Panc1 (cell line): ENCODE data around the gene RORC. TPM values are rescaled to one million over a fixed set of nuclear protein-coding genes. Genes with fewer than 3 reads are reported as not detected.

Experiments
- ATAC-seq: fragments of 200-7000 bp; cut with Tn5 transposase; 2 replicates; pipeline ENCODE4 v1.9.1; 2020; ENCODE audit warnings: mild to moderate bottlenecking, moderate library complexity
- BruUV-seq: library from RNA; stranded (reverse); fragments of 400-500 nt; replicated peaks from 2 replicates; lab custom pipeline; 2021; lab: Mats Ljungman, UMichigan
- CTCF ChIA-PET: fragments of 300-600 bp; sonication (Branson Sonifier 250); formaldehyde crosslinking; loops from one replicate; lab custom pipeline; 2022; ENCODE audit warnings: antibody characterized with exemption; lab: Charles Lee
- POLR2A ChIA-PET: fragments of 300-600 bp; sonication (Branson Sonifier 250); formaldehyde crosslinking; loops from one replicate; lab custom pipeline; 2022; ENCODE audit warnings: antibody characterized with exemption; lab: Charles Lee
- DNase-seq: peaks from one replicate; pipeline ENCODE4 v3.0.0-alpha.2; 2010; ENCODE audit warnings: low read depth, low spot score
- H3K27ac ChIP-seq: 2 replicates; pipeline ENCODE4 v1.5.1; 2011; ENCODE audit warnings: mild to moderate bottlenecking, low read length, inconsistent platforms
- H3K27me3 ChIP-seq: fragments of 200-500 bp; sonication (Bioruptor generic); 2 replicates; pipeline ENCODE4 v1.6.0; 2014; ENCODE audit warnings: low read length, inconsistent platforms; ENCODE audit not compliant: control insufficient read depth, insufficient read depth
- H3K36me3 ChIP-seq: fragments of 200-500 bp; sonication (Bioruptor generic); 2 replicates; pipeline ENCODE4 v1.5.1; 2014; ENCODE audit warnings: inconsistent platforms, mild to moderate bottlenecking, low read length, moderate library complexity; ENCODE audit not compliant: control insufficient read depth, insufficient read depth
- H3K4me1 ChIP-seq: 2 replicates; pipeline ENCODE4 v1.5.1; 2011; ENCODE audit warnings: inconsistent platforms, mild to moderate bottlenecking, low read length, moderate library complexity; ENCODE audit not compliant: control insufficient read depth, insufficient read depth
- H3K4me3 ChIP-seq, 2 experiments: 2 replicates each; pipeline ENCODE4 v1.5.1; 2011 to 2012; ENCODE audit warnings: low read depth in 2 of 2, low read length in 2 of 2, mild to moderate bottlenecking in 2 of 2, inconsistent platforms in 1 of 2, moderate library complexity in 1 of 2
- H3K9me3 ChIP-seq: fragments of 200-500 bp; sonication (Bioruptor generic); 2 replicates; pipeline ENCODE4 v1.5.1; 2014; ENCODE audit warnings: low read depth, mild to moderate bottlenecking, inconsistent platforms, low read length, moderate library complexity; ENCODE audit not compliant: control insufficient read depth, insufficient read depth
- POLR2AphosphoS5 ChIP-seq: IDR thresholded peaks from 2 replicates; pipeline ENCODE4 v1.6.1; 2012; ENCODE audit warnings: mild to moderate bottlenecking, low read depth, low read length, moderate library complexity
- SIN3A ChIP-seq: IDR thresholded peaks from 2 replicates; pipeline ENCODE4 v1.6.1; 2012; ENCODE audit warnings: low read depth, mild to moderate bottlenecking, low read length, moderate library complexity, borderline replicate concordance; ENCODE audit not compliant: insufficient read depth
- TCF7L2 ChIP-seq: IDR thresholded peaks from 2 replicates; pipeline ENCODE4 v1.6.1; 2011; ENCODE audit warnings: mild to moderate bottlenecking, low read depth, low read length, inconsistent platforms
- in situ Hi-C: cut with HindIII; loops from 2 replicates; pipeline ENCODE4 v1.10.0; 2016; ENCODE audit warnings: low sequenced_read_pairs, low pct_unique_long_range_greater_than_20kb
- intact Hi-C: fragments of 100-400 bp; cut with micrococcal nuclease; formaldehyde crosslinking; loops from one replicate; pipeline ENCODE4 v1.10.0; 2022; ENCODE audit not compliant: unreplicated experiment
- total RNA-seq: library from RNA; stranded (reverse); gene quantifications from one replicate; pipeline ENCODE4 v1.2.1, GENCODE V29; 2021; ENCODE audit not compliant: unreplicated experiment
- TF ChIP-seq, protein P1 (sequence below): fragments of 450-650 bp; IDR thresholded peaks from 2 replicates; pipeline ENCODE4 v1.5.1; 2017; ENCODE audit warnings: mild to moderate bottlenecking
- TF ChIP-seq, protein P2 (sequence below), 2 experiments: IDR thresholded peaks; 2 replicates each; pipeline ENCODE4 v1.6.1; 2011 to 2012; ENCODE audit warnings: low read depth in 2 of 2, control low read depth in 1 of 2, low read length in 1 of 2, mild to moderate bottlenecking in 1 of 2, moderate library complexity in 1 of 2; ENCODE audit not compliant: insufficient read depth in 1 of 2

RORC gene
- total RNA-seq, 1 experiment from 2014 or later = not detected

DNA sequence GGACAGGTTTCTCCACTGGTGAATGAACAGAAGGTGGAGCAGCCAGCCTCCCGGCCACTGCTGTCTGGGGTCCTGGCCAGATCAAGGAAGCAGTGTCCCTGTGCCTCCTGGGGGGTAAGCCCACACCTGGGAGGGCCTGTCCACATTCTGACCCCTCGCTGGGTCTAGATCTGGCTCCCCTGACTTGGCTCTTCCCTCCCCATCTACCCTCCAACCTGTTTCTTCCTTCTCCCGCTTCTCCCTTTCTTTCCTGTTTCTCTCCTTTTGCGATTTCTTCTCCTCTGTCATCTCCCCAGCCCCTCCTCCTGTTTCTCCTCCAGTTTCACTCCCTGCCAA is 378 bp downstream of the RORC start:
- DNase-seq (no peak), ATAC-seq (no peak)
- no peak for TF ChIP-seq TCF7L2
- no peak for TF ChIP-seq POLR2AphosphoS5
- TF ChIP-seq SIN3A = no peak
- TF ChIP-seq, protein P1, sequence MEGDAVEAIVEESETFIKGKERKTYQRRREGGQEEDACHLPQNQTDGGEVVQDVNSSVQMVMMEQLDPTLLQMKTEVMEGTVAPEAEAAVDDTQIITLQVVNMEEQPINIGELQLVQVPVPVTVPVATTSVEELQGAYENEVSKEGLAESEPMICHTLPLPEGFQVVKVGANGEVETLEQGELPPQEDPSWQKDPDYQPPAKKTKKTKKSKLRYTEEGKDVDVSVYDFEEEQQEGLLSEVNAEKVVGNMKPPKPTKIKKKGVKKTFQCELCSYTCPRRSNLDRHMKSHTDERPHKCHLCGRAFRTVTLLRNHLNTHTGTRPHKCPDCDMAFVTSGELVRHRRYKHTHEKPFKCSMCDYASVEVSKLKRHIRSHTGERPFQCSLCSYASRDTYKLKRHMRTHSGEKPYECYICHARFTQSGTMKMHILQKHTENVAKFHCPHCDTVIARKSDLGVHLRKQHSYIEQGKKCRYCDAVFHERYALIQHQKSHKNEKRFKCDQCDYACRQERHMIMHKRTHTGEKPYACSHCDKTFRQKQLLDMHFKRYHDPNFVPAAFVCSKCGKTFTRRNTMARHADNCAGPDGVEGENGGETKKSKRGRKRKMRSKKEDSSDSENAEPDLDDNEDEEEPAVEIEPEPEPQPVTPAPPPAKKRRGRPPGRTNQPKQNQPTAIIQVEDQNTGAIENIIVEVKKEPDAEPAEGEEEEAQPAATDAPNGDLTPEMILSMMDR = no peak
- TF ChIP-seq, protein P2, sequence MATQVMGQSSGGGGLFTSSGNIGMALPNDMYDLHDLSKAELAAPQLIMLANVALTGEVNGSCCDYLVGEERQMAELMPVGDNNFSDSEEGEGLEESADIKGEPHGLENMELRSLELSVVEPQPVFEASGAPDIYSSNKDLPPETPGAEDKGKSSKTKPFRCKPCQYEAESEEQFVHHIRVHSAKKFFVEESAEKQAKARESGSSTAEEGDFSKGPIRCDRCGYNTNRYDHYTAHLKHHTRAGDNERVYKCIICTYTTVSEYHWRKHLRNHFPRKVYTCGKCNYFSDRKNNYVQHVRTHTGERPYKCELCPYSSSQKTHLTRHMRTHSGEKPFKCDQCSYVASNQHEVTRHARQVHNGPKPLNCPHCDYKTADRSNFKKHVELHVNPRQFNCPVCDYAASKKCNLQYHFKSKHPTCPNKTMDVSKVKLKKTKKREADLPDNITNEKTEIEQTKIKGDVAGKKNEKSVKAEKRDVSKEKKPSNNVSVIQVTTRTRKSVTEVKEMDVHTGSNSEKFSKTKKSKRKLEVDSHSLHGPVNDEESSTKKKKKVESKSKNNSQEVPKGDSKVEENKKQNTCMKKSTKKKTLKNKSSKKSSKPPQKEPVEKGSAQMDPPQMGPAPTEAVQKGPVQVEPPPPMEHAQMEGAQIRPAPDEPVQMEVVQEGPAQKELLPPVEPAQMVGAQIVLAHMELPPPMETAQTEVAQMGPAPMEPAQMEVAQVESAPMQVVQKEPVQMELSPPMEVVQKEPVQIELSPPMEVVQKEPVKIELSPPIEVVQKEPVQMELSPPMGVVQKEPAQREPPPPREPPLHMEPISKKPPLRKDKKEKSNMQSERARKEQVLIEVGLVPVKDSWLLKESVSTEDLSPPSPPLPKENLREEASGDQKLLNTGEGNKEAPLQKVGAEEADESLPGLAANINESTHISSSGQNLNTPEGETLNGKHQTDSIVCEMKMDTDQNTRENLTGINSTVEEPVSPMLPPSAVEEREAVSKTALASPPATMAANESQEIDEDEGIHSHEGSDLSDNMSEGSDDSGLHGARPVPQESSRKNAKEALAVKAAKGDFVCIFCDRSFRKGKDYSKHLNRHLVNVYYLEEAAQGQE (IDR thresholded peaks at IDR 0.05; ENCODE audit: insufficient read depth in 1 of 2, low read depth in 2 of 2, low read length in 1 of 2) = no peak
- ChIA-PET CTCF (interaction anchor here (0.7 kb wide), 1 partner anchor 194 kb away, joined by 6 read pairs; no protein-coding TSS in a partner anchor), POLR2A (no interaction called here)
- in situ Hi-C loops = no loop called here
- Histone ChIP-seq H3K4me3 (no peak overlapping the region), H3K4me1 (peaks cover 10% of the 10 kb centered on the region; the same call in 1 of the 2 replicates), H3K27me3 (no peaks in the 10 kb centered on the region), H3K27ac (no peak overlapping the region), H3K9me3 (no peaks in the 10 kb centered on the region), H3K36me3 (no peaks in the 10 kb centered on the region)
- no TSS peak for BruUV-seq
- intact Hi-C loops = loop anchor here (10.0 kb wide), 3 partner anchors 136 to 386 kb away; no protein-coding TSS in a partner anchor

DNA sequence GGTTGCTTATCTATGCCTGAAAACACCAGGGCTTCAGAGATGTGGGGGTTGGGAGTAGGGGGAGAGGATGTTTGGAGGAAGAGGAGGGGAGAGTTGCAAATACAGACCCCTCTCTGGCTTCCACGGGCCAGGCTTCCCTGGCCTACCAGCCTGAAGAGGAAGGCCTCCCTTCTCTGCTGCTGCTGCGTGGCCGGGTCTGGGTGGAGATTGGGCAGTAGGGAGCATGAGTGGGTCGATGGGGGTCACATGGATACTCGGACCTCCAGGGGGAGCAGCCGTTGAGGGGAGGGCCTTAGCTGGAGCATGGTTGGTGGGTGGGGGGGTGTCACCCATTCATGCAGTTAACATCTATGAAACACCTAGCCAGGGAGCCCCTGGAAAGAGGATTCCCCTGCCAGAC is 1.5 kb downstream of the RORC start:
- intact Hi-C loops (loop anchor here (10.0 kb wide), 3 partner anchors 135 to 385 kb away; no protein-coding TSS in a partner anchor), in situ Hi-C loops (no loop called here)
- TF ChIP-seq, protein P2 (IDR thresholded peaks at IDR 0.05; ENCODE audit: insufficient read depth in 1 of 2, low read depth in 2 of 2, low read length in 1 of 2) = no peak
- TF ChIP-seq, protein P1 = no peak
- TF ChIP-seq POLR2AphosphoS5 = no peak
- no peak for TF ChIP-seq SIN3A
- TF ChIP-seq TCF7L2 = no peak
- BruUV-seq = no TSS peak
- H3K27me3 ChIP-seq = no peaks in the 10 kb centered on the region
- no peaks in the 10 kb centered on the region for H3K36me3 ChIP-seq
- no peaks in the 10 kb centered on the region for H3K9me3 ChIP-seq
- DNase-seq (no peak), ATAC-seq (no peak)
- no peak overlapping the region for H3K27ac ChIP-seq
- peaks cover 10% of the 10 kb centered on the region; the same call in 1 of the 2 replicates for H3K4me1 ChIP-seq
- H3K4me3 ChIP-seq = no peak overlapping the region
- ChIA-PET CTCF (interaction anchor here (0.6 kb wide), 1 partner anchor 40 kb away, joined by 3 read pairs; no protein-coding TSS in a partner anchor), POLR2A (no interaction called here)
